AG04450 (cell line): ENCODE results near the gene SH3BP5. TPM values are rescaled to one million over a fixed set of nuclear protein-coding genes. Genes with fewer than 3 reads are reported as not detected.

Source experiments
- CTCF ChIA-PET: fragments of 300-600, 350-600 bp; formaldehyde crosslinking; extraction: SDS; loops from one replicate; lab custom pipeline; 2022; ENCODE audit warnings: antibody characterized with exemption, inconsistent platforms; lab: Charles Lee
- POLR2A ChIA-PET: fragments of 350-600 bp; formaldehyde crosslinking; extraction: SDS; loops from one replicate; lab custom pipeline; 2021; ENCODE audit warnings: antibody characterized with exemption, inconsistent platforms; lab: Yijun Ruan, JAX
- DNase-seq: peaks from one replicate; pipeline ENCODE4 v3.0.0-alpha.2; 2011; ENCODE audit warnings: low read depth, low spot score
- H3K27ac ChIP-seq: one replicate; pipeline ENCODE4 v1.5.1; 2012; ENCODE audit warnings: low read depth, low read length, control low read depth
- H3K27me3 ChIP-seq: one replicate; pipeline ENCODE4 v1.6.0; 2012; ENCODE audit warnings: low read length; ENCODE audit not compliant: control insufficient read depth, insufficient read depth
- H3K4me3 ChIP-seq: 2 replicates; pipeline ENCODE4 v1.5.1; 2011; ENCODE audit warnings: mild to moderate bottlenecking, low read depth, low read length, control low read depth
- H3K9me3 ChIP-seq: 2 replicates; pipeline ENCODE4 v1.5.1; 2012; ENCODE audit warnings: low read length; ENCODE audit not compliant: control insufficient read depth, insufficient read depth
- CTCF ChIP-seq: IDR thresholded peaks from 2 replicates; pipeline ENCODE4 v1.5.1; 2011; ENCODE audit warnings: low read depth, low read length, control low read depth, inconsistent platforms
- polyA plus RNA-seq: library from polyadenylated mRNA; depleted of rRNA; stranded (reverse); fragments of >200 nt; gene quantifications from 2 replicates; pipeline ENCODE4 v1.2.3, GENCODE V29; 2011

The SH3BP5 gene
- polyA plus RNA-seq, 1 experiment: 16.6 TPM

- TF ChIP-seq CTCF: no peak
- ChIA-PET CTCF (no interaction called here), POLR2A (no interaction called here)
- Histone ChIP-seq H3K27ac (no peak overlapping the region), H3K27me3 (no peaks in the 10 kb centered on the region), H3K9me3 (no peaks in the 10 kb centered on the region), H3K4me3 (no peak overlapping the region)
- DNase-seq: no peak
These were observed 113.7 kb downstream of the SH3BP5 start for GRCh38 chr3:15218689-15219088.

DNA sequence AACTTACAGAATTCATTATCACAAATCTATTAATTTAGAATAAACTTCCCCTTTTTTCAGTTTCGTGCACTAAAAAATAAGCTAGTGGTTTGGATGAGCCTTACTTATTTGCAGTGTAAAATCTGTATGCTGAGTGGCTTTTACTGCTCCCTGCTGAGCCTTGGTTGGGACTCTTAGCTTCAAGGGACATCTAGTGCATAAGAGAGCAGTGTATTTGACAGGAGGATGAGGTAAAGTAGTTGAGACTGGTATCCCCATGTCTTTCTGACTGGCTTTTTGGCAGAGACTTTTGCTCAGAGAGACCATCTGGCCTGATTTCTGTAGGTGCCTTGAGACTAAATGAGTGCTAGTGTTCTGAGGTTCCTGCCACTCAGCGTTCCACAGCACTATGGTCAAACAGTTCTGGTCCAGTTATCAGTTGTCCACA is 114.5 kb downstream of the SH3BP5 start:
- H3K4me3 ChIP-seq: no peak overlapping the region
- CTCF ChIA-PET: interaction anchor here (0.7 to 1.0 kb wide), 2 partner anchors 12 to 109 kb away, joined by 3 to 5 read pairs; no protein-coding TSS in a partner anchor
- no peaks in the 10 kb centered on the region for H3K9me3 ChIP-seq
- TF ChIP-seq CTCF: no peak
- POLR2A ChIA-PET: no interaction called here
- no peak overlapping the region for H3K27ac ChIP-seq
- H3K27me3 ChIP-seq: no peaks in the 10 kb centered on the region
- DNase-seq: no peak

- ChIA-PET POLR2A (interaction anchor here (0.7 kb wide), 1 partner anchor 49 kb away, joined by 5 read pairs; no protein-coding TSS in a partner anchor), CTCF (interaction anchor here (0.6 to 1.0 kb wide), 3 partner anchors 12 to 188 kb away, joined by 3 to 5 read pairs (median 4); no protein-coding TSS in a partner anchor)
- no peak for TF ChIP-seq CTCF
- Histone ChIP-seq H3K9me3 (no peaks in the 10 kb centered on the region), H3K27me3 (no peaks in the 10 kb centered on the region), H3K4me3 (no peak overlapping the region), H3K27ac (no peak overlapping the region)
- DNase-seq: no peak
These were observed 115.2 kb downstream of the SH3BP5 start for GRCh38 chr3:15217011-15217671.

DNA sequence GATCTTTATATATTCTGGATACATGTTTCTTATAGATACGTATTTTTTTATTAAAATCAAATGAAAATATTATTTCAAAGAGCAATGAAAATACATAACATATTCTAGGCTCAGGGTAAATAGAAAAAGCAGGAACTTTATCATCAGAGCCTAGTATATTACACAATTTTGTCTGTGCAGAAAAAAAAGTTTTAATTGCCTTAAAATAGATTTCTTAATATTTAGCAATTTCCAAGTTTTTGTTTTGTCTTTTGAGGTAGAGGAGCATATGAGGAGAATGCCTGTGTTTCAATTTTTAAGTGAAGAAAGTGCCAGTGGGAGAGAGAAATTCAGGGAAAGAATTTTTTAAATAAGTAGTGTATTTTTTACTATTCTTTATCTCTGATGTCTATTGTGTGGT is 115.9 kb downstream of the SH3BP5 start:
- CTCF ChIA-PET: interaction anchor here (0.6 to 0.7 kb wide), 2 partner anchors 40 to 107 kb away, joined by 3 to 4 read pairs; no protein-coding TSS in a partner anchor
- Histone ChIP-seq H3K27me3 (no peaks in the 10 kb centered on the region), H3K9me3 (no peaks in the 10 kb centered on the region), H3K27ac (no peak overlapping the region), H3K4me3 (no peak overlapping the region)
- POLR2A ChIA-PET: interaction anchor here (0.7 kb wide), 1 partner anchor 50 kb away, joined by 5 read pairs; no protein-coding TSS in a partner anchor
- DNase-seq: no peak
- TF ChIP-seq CTCF: no peak

- no peak for TF ChIP-seq CTCF
- no peaks in the 10 kb centered on the region for H3K9me3 ChIP-seq
- ChIA-PET CTCF (interaction anchor here (0.6 to 1.9 kb wide), 2 partner anchors 13 to 40 kb away, joined by 3 to 11 read pairs; no protein-coding TSS in a partner anchor), POLR2A (no interaction called here)
- DNase-seq: no peak
- H3K27ac ChIP-seq: no peak overlapping the region
- H3K4me3 ChIP-seq: no peak overlapping the region
- no peaks in the 10 kb centered on the region for H3K27me3 ChIP-seq
These were observed 116.4 kb downstream of the SH3BP5 start for GRCh38 chr3:15215996-15216395.
